A549 (cell line): ENCODE data around the gene GAS7. TPM values are rescaled to one million over a fixed set of nuclear protein-coding genes. Genes with fewer than 3 reads are reported as not detected.

Source experiments
- ATAC-seq, 2 experiments: fragments of 200-7000 bp in 1 of 2; fragments of >200 bp in 1 of 2; cut with Nextera tagmentation in 1 of 2; cut with Tn5 transposase in 1 of 2; 3 replicates each; pipeline versions ENCODE4 v1.8.0 to v1.9.1; 2018 to 2020; ENCODE audit warnings: mild to moderate bottlenecking in 1 of 2, moderate library complexity in 1 of 2
- CTCF ChIA-PET: fragments of 300-600 bp; sonication (Branson Sonifier 250); formaldehyde crosslinking; extraction: SDS; loops from one replicate; lab custom pipeline; 2021; ENCODE audit warnings: antibody characterized with exemption, inconsistent platforms; lab: Yijun Ruan, JAX
- POLR2A ChIA-PET: fragments of 350-600 bp; formaldehyde crosslinking; extraction: SDS; loops from one replicate; lab custom pipeline; 2021; ENCODE audit warnings: antibody characterized with exemption, inconsistent platforms; lab: Yijun Ruan, JAX
- DNase-seq, 2 experiments: peaks; one replicate each; pipeline versions ENCODE4 v3.0.0 to v3.0.0-alpha.2; 2011 to 2016; ENCODE audit warnings: low read depth in 1 of 2, low spot score in 1 of 2
- FAIRE-seq: peaks from 2 replicates; lab custom pipeline; 2011; peaks lifted over from hg19 to GRCh38; lab: Jason Lieb, UNC
- H3K27ac ChIP-seq, 2 experiments: fragments of >200 bp; sonication (Bioruptor Twin); formaldehyde crosslinking; 3 replicates each; pipeline ENCODE4 v1.5.1; 2016 to 2017
- H3K4me1 ChIP-seq: fragments of >200 bp; sonication (Bioruptor Twin); formaldehyde crosslinking; 3 replicates; pipeline ENCODE4 v1.6.1; 2016
- H3K4me2 ChIP-seq: fragments of >200 bp; sonication (Bioruptor Twin); formaldehyde crosslinking; 3 replicates; pipeline ENCODE4 v1.6.1; 2016
- H3K4me3 ChIP-seq: fragments of >200 bp; sonication (Bioruptor Twin); formaldehyde crosslinking; 3 replicates; pipeline ENCODE4 v1.5.1; 2016
- H3K9me3 ChIP-seq: fragments of >200 bp; sonication (Bioruptor Twin); formaldehyde crosslinking; 3 replicates; pipeline ENCODE4 v1.6.1; 2016
- BCL3 ChIP-seq: fragments of >200 bp; sonication (Bioruptor Twin); formaldehyde crosslinking; IDR thresholded peaks from 3 replicates; pipeline ENCODE4 v1.6.1; 2016
- BHLHE40 ChIP-seq: IDR thresholded peaks from 2 replicates; pipeline ENCODE4 v1.6.1; 2012; ENCODE audit warnings: low read depth, low read length, inconsistent platforms
- CEBPB ChIP-seq, 2 experiments: fragments of >200 bp in 1 of 2; sonication (Bioruptor Twin) in 1 of 2; formaldehyde crosslinking in 1 of 2; IDR thresholded peaks; 2 replicates each; pipeline ENCODE4 v1.6.1; 2012 to 2016
- CHD2 ChIP-seq: fragments of 150-350 bp; IDR thresholded peaks from 2 replicates; pipeline ENCODE4 v1.6.1; 2014; ENCODE audit warnings: low read length; ENCODE audit not compliant: partially characterized antibody
- EHF ChIP-seq: fragments of 250-450 bp; sonication (Bioruptor Pico); IDR thresholded peaks from 2 replicates; pipeline ENCODE4 v1.5.0; 2020; ENCODE audit warnings: mild to moderate bottlenecking
- EHMT2 ChIP-seq: fragments of 200-600 bp; sonication (generic); IDR thresholded peaks from 2 replicates; pipeline ENCODE4 v1.6.1; 2016; ENCODE audit warnings: antibody characterized with exemption, low read depth, mild to moderate bottlenecking, moderate library complexity
- EP300 ChIP-seq, 2 experiments: fragments of >200 bp; sonication (Bioruptor Twin); formaldehyde crosslinking; IDR thresholded peaks; 2 replicates in 1 of 2; 3 replicates in 1 of 2; pipeline ENCODE4 v1.6.1; 2016 to 2017
- FOSB ChIP-seq: fragments of 250-450 bp; sonication (Bioruptor Pico); IDR thresholded peaks from 2 replicates; pipeline ENCODE4 v1.5.0; 2020; ENCODE audit warnings: mild to moderate bottlenecking, moderate library complexity
- FOSL2 ChIP-seq, 2 experiments: fragments of 450-650 bp in 1 of 2; fragments of >200 bp in 1 of 2; sonication (Bioruptor Twin) in 1 of 2; formaldehyde crosslinking; IDR thresholded peaks; 2 replicates each; pipeline versions ENCODE4 v1.5.0 to v1.6.1; 2016 to 2020; ENCODE audit warnings: mild to moderate bottlenecking in 1 of 2, moderate library complexity in 1 of 2
- HDAC2 ChIP-seq: fragments of 200-600 bp; sonication (generic); IDR thresholded peaks from 2 replicates; pipeline ENCODE4 v1.6.1; 2016
- HES2 ChIP-seq: fragments of >200 bp; sonication (Bioruptor Twin); formaldehyde crosslinking; IDR thresholded peaks from 2 replicates; pipeline ENCODE4 v1.6.1; 2016
- HEYL ChIP-seq: fragments of 250-450 bp; sonication (Bioruptor Pico); IDR thresholded peaks from 2 replicates; pipeline ENCODE4 v1.8.0; 2021; ENCODE audit warnings: mild to moderate bottlenecking, moderate library complexity
- HOXB13 ChIP-seq: fragments of 250-450 bp; sonication (Bioruptor Pico); IDR thresholded peaks from 2 replicates; pipeline ENCODE4 v1.5.0; 2020; ENCODE audit warnings: low read depth, mild to moderate bottlenecking, moderate library complexity
- HOXB5 ChIP-seq: fragments of 250-450 bp; sonication (Bioruptor Pico); IDR thresholded peaks from 2 replicates; pipeline ENCODE4 v1.5.0; 2020; ENCODE audit warnings: mild to moderate bottlenecking, moderate library complexity
- KDM1A ChIP-seq: fragments of 200-600 bp; sonication (generic); IDR thresholded peaks from 2 replicates; pipeline ENCODE4 v1.6.1; 2016; ENCODE audit warnings: low read depth, mild to moderate bottlenecking
- MAFK ChIP-seq: fragments of 450-650 bp; IDR thresholded peaks from 2 replicates; pipeline ENCODE4 v1.6.1; 2014; ENCODE audit not compliant: partially characterized antibody
- MAX ChIP-seq: IDR thresholded peaks from 2 replicates; pipeline ENCODE4 v1.6.1; 2012
- MYC ChIP-seq: IDR thresholded peaks from 2 replicates; pipeline ENCODE4 v1.6.1; 2012; ENCODE audit warnings: mild to moderate bottlenecking, inconsistent platforms, low read length, improper control_type of control experiment, borderline replicate concordance
- NR3C1 ChIP-seq: fragments of >200 bp; sonication (Bioruptor Twin); formaldehyde crosslinking; IDR thresholded peaks from 3 replicates; pipeline ENCODE4 v1.6.1; 2017
- POLR2A ChIP-seq: IDR thresholded peaks from 2 replicates; pipeline ENCODE4 v1.6.1; 2012; ENCODE audit warnings: mild to moderate bottlenecking, low read length
- POLR2AphosphoS2 ChIP-seq: conservative IDR thresholded peaks from 2 replicates; pipeline ENCODE4 v1.6.1; 2012; ENCODE audit warnings: low read length, improper control_type of control experiment, inconsistent platforms
- RFX5 ChIP-seq: fragments of 450-650 bp; IDR thresholded peaks from 2 replicates; pipeline ENCODE4 v1.7.1; 2014; ENCODE audit warnings: antibody characterized with exemption, mild to moderate bottlenecking, moderate library complexity
- TP53 ChIP-seq: fragments of 250-450 bp; sonication (Bioruptor Pico); IDR thresholded peaks from 2 replicates; pipeline ENCODE4 v1.5.0; 2021; ENCODE audit warnings: mild to moderate bottlenecking, moderate library complexity
- ZFP36 ChIP-seq: fragments of 450-650 bp; IDR thresholded peaks from 2 replicates; pipeline ENCODE4 v1.6.1; 2014; ENCODE audit warnings: borderline replicate concordance; ENCODE audit not compliant: partially characterized antibody
- WGBS: methylation state at CpG from one replicate; pipeline ENCODE4 v1.1.6; 2017; ENCODE audit errors: missing lambda C conversion rate; 5-methylcytosine and 5-hydroxymethylcytosine counted together
- polyA plus RNA-seq, 4 experiments: library from polyadenylated mRNA; depleted of rRNA in 3 of 4; stranded (reverse); fragments of >200 nt; fragmentation: RNase III in 1 of 4; extraction: RNeasy Plus Mini Kit Qiagen cat#74134 plus additional on column Dnase treatment in 1 of 4; gene quantifications; 2 replicates in 3 of 4; 3 replicates in 1 of 4; pipeline ENCODE4 v1.2.3, GENCODE V29; 2011 to 2017

GAS7 gene
- polyA plus RNA-seq, 2 of the 4 experiments (the other 2 are of a cell fraction), result 1.3 to 1.5 TPM

- no peak for FAIRE-seq
- TF ChIP-seq FOSL2 (IDR thresholded peaks at IDR 0.05) (no peak), FOSL2 (CRISPR knock-in tag; IDR thresholded peaks at IDR 0.05) (no peak), HEYL (CRISPR knock-in tag) (no peak), POLR2A (no peak), HES2 (no peak), EHMT2 (no peak), EHF (no peak)
- H3K9me3 ChIP-seq, result no peaks in the 10 kb centered on the region
- ChIA-PET POLR2A (no interaction called here), CTCF (interaction anchor here (0.6 to 3.4 kb wide), 15 partner anchors 9 to 322 kb away, joined by 3 to 13 read pairs (median 4); no protein-coding TSS in a partner anchor)
- no peak within 1 kb of the TSS for H3K4me3 ChIP-seq
- H3K4me1 ChIP-seq, result peaks cover 26% of the 10 kb centered on the region
- no peak for ATAC-seq
- peak within 1 kb of the TSS in 1 of 2 experiments; percentile 50; a peak in 3 of 6 replicates for H3K27ac ChIP-seq
- DNase-seq, result no peak
- H3K4me2 ChIP-seq, result no peak within 1 kb of the TSS
- 90% methylated on average over 11 of the region's 11 CpGs for WGBS
These were observed 293.4 kb downstream of the GAS7 start, which contains the start of gene RCVRN for GRCh38 chr17:9905078-9905415. Gene RCVRN (minus strand): TSS chr17:9905271. CDS start chr17:9905180, 91 bp downstream.

- FAIRE-seq, result no peak
These were observed 293.9 kb downstream of the GAS7 start for GRCh38 chr17:9904277-9905077.

GRCh38 chr17:9902120-9902519 lies 296.3 kb downstream of the GAS7 start:
- Histone ChIP-seq H3K9me3 (no peaks in the 10 kb centered on the region), H3K4me1 (peaks cover 19% of the 10 kb centered on the region), H3K4me3 (no peak overlapping the region), H3K4me2 (no peak overlapping the region), H3K27ac (peak overlapping the region in 1 of 2 experiments; percentile 75; a peak in 3 of 6 replicates)
- FAIRE-seq (peak; percentile 46), ATAC-seq (no peak), DNase-seq (no peak)
- TF ChIP-seq CHD2 (no peak), HEYL (CRISPR knock-in tag) (no peak), HOXB13 (CRISPR knock-in tag) (no peak), RFX5 (no peak)
- ChIA-PET POLR2A (no interaction called here), CTCF (interaction anchor here (1.2 to 5.1 kb wide), 5 partner anchors 8 to 60 kb away, joined by 3 to 26 read pairs (median 4); no protein-coding TSS in a partner anchor)
- WGBS, result 51% methylated on average over 2 of the region's 2 CpGs

More at GRCh38 chr17:9904277-9905077, 293.9 kb downstream of the GAS7 start:
- H3K4me2 ChIP-seq, result no peak overlapping the region
- no peak for ATAC-seq
- POLR2A ChIA-PET, result no interaction called here
- H3K9me3 ChIP-seq, result no peaks in the 10 kb centered on the region
- no peak for DNase-seq
- no peak overlapping the region for H3K4me3 ChIP-seq
- peaks cover 31% of the 10 kb centered on the region for H3K4me1 ChIP-seq
- H3K27ac ChIP-seq, result peak overlapping the region in 1 of 2 experiments; percentile 50; a peak in 1 of 6 replicates
- CTCF ChIA-PET, result interaction anchor here (0.6 to 3.4 kb wide), 16 partner anchors 10 to 322 kb away, joined by 3 to 13 read pairs (median 4); no protein-coding TSS in a partner anchor
- TF ChIP-seq MAFK, result no peak
- WGBS, result 90% methylated on average over 35 of the region's 35 CpGs

GRCh38 chr17:9900784-9901183 lies 297.6 kb downstream of the GAS7 start:
- Histone ChIP-seq H3K4me2 (peak overlapping the region; percentile 46), H3K4me3 (no peak overlapping the region), H3K4me1 (peaks cover 19% of the 10 kb centered on the region), H3K27ac (peak overlapping the region; percentile 57 to 75)
- WGBS, result 69% methylated on average over 8 of the region's 8 CpGs
- POLR2A ChIA-PET, result no interaction called here
- DNase-seq (no peak), ATAC-seq (peak in 1 of 2 experiments; percentile 58; a peak in 3 of 6 replicates)
- CTCF ChIA-PET, result interaction anchor here (1.0 to 5.1 kb wide), 8 partner anchors 9 to 76 kb away, joined by 3 to 26 read pairs (median 4); partner anchors contain the start of gene GLP2R
- TF ChIP-seq CEBPB (IDR thresholded peaks at IDR 0.05) (no peak), POLR2AphosphoS2 (no peak), MAX (no peak), HOXB5 (CRISPR knock-in tag) (no peak), RFX5 (no peak), HOXB13 (CRISPR knock-in tag) (no peak), BHLHE40 (no peak), NR3C1 (no peak), HDAC2 (no peak), ZFP36 (no peak), MYC (no peak), TP53 (CRISPR knock-in tag) (no peak), KDM1A (no peak), HEYL (CRISPR knock-in tag) (no peak), FOSB (CRISPR knock-in tag) (no peak), EP300 (IDR thresholded peaks at IDR 0.05) (no peak), BCL3 (no peak)
- TF ChIP-seq, all 56 proteins: peak for 0
- FAIRE-seq, result peak; percentile 61
- H3K9me3 ChIP-seq, result no peaks in the 10 kb centered on the region
